ENCODE data around the gene NRP1.

DNA sequence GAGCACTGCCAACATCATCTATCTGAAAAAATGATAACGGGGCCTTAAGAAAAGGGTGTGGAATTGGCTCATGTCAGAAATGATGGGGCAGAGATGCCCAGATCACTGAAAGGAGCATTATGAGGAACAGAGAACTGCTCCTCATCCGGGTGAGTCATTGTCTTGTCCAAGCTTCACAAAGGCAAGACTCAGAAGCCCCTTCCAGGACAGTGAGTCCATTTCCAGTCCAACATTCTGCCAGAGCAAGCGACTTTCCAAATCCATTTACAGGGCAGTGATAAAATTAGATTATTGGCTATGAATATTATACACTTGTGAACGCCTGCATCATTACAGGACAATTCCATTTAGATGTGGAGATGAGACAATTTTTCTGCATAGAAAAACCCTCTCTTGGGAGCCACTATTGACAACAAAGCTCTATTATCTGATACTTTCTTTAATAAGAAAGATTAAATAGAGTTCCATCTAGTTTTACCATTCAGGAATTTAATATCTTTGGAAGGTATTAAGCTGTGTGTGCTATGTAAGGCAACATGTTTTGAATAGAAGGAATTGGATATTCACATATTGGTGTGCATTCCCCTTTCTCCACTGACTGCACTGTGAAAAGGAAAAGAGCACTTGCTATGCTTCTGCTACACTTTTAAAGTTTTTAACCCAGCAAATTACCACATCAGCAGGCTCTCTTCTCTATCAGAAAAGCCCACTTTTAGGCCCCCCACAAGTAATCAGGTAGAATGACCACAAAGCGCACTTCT is 159.6 kb downstream of the NRP1 start:
- TF ChIP-seq JUN (IDR thresholded peaks at IDR 0.05) (no peak), POLR2A (IDR thresholded peaks at IDR 0.05; ENCODE audit: low read length) (no peak), REST (IDR thresholded peaks at IDR 0.05) (no peak), CHD2 (IDR thresholded peaks at IDR 0.05; ENCODE audit: low read length, partially characterized antibody) (no peak), KDM5A (IDR thresholded peaks at IDR 0.05) (no peak), SMC3 (IDR thresholded peaks at IDR 0.05) (no peak), RAD21 (conservative IDR thresholded peaks at IDR 0.05 in 1 of 2, IDR thresholded peaks at IDR 0.05 in 1 of 2) (no peak), TP53 (CRISPR knock-in tag; IDR thresholded peaks at IDR 0.05) (no peak)
- TF ChIP-seq, protein P1, sequence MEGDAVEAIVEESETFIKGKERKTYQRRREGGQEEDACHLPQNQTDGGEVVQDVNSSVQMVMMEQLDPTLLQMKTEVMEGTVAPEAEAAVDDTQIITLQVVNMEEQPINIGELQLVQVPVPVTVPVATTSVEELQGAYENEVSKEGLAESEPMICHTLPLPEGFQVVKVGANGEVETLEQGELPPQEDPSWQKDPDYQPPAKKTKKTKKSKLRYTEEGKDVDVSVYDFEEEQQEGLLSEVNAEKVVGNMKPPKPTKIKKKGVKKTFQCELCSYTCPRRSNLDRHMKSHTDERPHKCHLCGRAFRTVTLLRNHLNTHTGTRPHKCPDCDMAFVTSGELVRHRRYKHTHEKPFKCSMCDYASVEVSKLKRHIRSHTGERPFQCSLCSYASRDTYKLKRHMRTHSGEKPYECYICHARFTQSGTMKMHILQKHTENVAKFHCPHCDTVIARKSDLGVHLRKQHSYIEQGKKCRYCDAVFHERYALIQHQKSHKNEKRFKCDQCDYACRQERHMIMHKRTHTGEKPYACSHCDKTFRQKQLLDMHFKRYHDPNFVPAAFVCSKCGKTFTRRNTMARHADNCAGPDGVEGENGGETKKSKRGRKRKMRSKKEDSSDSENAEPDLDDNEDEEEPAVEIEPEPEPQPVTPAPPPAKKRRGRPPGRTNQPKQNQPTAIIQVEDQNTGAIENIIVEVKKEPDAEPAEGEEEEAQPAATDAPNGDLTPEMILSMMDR (IDR thresholded peaks at IDR 0.05): no peak
